Lung (tissue), 12 donors: ENCODE data around the gene PCDHGA1. TPM values are rescaled to one million over a fixed set of nuclear protein-coding genes. Genes with fewer than 3 reads are reported as not detected.
"Not testable (repeated sequence)": the region's sequence is repeated elsewhere in the genome, so short reads cannot be mapped to it uniquely, and the experiment has no call there.

Experiments
- ATAC-seq: fragments of 200-7000 bp; cut with Tn5 transposase; one replicate; pipeline ENCODE4 v1.9.1; 2020; ENCODE audit warnings: moderate number of reproducible peaks; ENCODE audit not compliant: insufficient read depth, low FRiP score
- DNase-seq, 3 donors: peaks; one replicate each; pipeline ENCODE4 v3.0.0-alpha.2; 2013 to 2017
- H3K27ac ChIP-seq, 2 donors: one replicate each; pipeline ENCODE4 v1.5.1; 2013; ENCODE audit warnings: mild to moderate bottlenecking in 2 of 2, moderate library complexity in 2 of 2, control low read depth in 1 of 2, inconsistent platforms in 1 of 2, low read depth in 1 of 2, low read length in 1 of 2
- H3K27me3 ChIP-seq, 3 donors: one replicate each; pipeline ENCODE4 v1.5.1; 2013; ENCODE audit warnings: low read length in 2 of 3; ENCODE audit not compliant: control insufficient read depth in 3 of 3, insufficient read depth in 3 of 3
- H3K36me3 ChIP-seq, 4 donors: one replicate each; pipeline ENCODE4 v1.5.1; 2013; ENCODE audit warnings: low read length in 4 of 4, mild to moderate bottlenecking in 1 of 4, moderate library complexity in 1 of 4; ENCODE audit not compliant: control insufficient read depth in 4 of 4, insufficient read depth in 4 of 4
- H3K4me1 ChIP-seq, 5 donors: one replicate each; pipeline ENCODE4 v1.5.1; 2013; ENCODE audit warnings: low read length in 5 of 5, mild to moderate bottlenecking in 2 of 5, moderate library complexity in 1 of 5; ENCODE audit not compliant: control insufficient read depth in 5 of 5, insufficient read depth in 5 of 5
- H3K4me3 ChIP-seq: one replicate; pipeline ENCODE4 v1.5.1; 2013; ENCODE audit warnings: mild to moderate bottlenecking, control low read depth, moderate library complexity
- H3K9ac ChIP-seq, 2 donors: one replicate each; pipeline ENCODE4 v1.5.1; 2013; ENCODE audit warnings: low read length in 2 of 2, control low read depth in 1 of 2; ENCODE audit not compliant: insufficient read depth in 1 of 2
- H3K9me3 ChIP-seq, 4 donors: one replicate each; pipeline ENCODE4 v1.5.1; 2013; ENCODE audit warnings: low read length in 3 of 4, mild to moderate bottlenecking in 1 of 4, moderate library complexity in 1 of 4; ENCODE audit not compliant: control insufficient read depth in 4 of 4, insufficient read depth in 3 of 4
- WGBS, 2 donors: extraction: QIAGEN DNeasy Blood & Tissue Kit; methylation state at CpG; one replicate each; pipeline ENCODE4 v1.1.7; 2013; 5-methylcytosine and 5-hydroxymethylcytosine counted together
- polyA plus RNA-seq, 2 donors: library from polyadenylated mRNA; stranded (reverse); fragments of 200-250 nt; gene quantifications; one replicate each; pipeline ENCODE4 v1.2.1, GENCODE V29; 2013
- total RNA-seq, 2 donors: library from RNA; depleted of rRNA in 1 of 2; stranded (reverse); fragments of >200 nt in 1 of 2; gene quantifications; one replicate each; pipeline ENCODE4 v1.2.1, GENCODE V29; 2014 to 2021
- TF ChIP-seq, protein P1 (sequence below): IDR thresholded peaks from 2 replicates; pipeline ENCODE4 v1.5.1; 2012; ENCODE audit warnings: mild to moderate bottlenecking; ENCODE audit errors: control extremely low read depth, extremely low read depth
- donor health status: control.
- donor health status: control.
- donor health status: Bipolar disorder and iron deficiency.
- donor health status: healthy.
- donor health status: DM: yes; HTN: yes; CAD: no.

Gene PCDHGA1
- total and polyA plus RNA-seq, 4 donors, result 0.15 to 0.71 (median 0.36) TPM

DNA sequence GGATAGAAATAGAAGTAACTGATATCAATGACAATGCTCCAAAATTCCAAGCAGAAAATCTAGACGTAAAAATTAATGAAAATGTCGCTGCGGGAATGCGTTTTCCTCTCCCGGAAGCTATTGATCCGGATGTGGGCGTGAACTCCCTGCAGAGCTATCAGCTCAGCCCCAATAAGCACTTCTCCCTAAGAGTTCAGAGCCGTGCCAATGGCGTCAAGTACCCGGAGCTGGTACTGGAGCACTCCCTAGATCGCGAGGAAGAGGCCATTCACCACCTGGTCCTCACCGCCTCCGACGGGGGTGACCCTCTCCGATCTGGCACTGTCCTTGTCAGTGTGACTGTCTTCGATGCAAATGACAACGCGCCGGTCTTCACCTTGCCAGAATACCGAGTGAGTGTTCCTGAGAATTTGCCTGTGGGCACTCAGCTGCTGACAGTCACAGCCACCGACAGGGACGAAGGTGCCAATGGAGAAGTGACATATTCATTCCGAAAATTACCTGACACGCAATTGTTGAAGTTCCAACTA, 83.3 kb downstream of the PCDHGA1 start:
- no peak overlapping the region for H3K4me3 ChIP-seq
- H3K27me3 ChIP-seq, result peaks cover 0 to 9% (median 7%) of the 10 kb centered on the region in 3 donors
- peaks cover 0 to 2% (median 0%) of the 10 kb centered on the region in 5 donors for H3K4me1 ChIP-seq
- peaks cover 0 to 54% (median 31%) of the 10 kb centered on the region in 4 donors for H3K9me3 ChIP-seq
- H3K9ac ChIP-seq, result no peak overlapping the region
- ATAC-seq (no peak), DNase-seq (no peak)
- WGBS, 2 donors, result 14 to 17% methylated on average over 25 of the region's 25 CpGs
- no peak overlapping the region for H3K27ac ChIP-seq
- TF ChIP-seq, protein P1, sequence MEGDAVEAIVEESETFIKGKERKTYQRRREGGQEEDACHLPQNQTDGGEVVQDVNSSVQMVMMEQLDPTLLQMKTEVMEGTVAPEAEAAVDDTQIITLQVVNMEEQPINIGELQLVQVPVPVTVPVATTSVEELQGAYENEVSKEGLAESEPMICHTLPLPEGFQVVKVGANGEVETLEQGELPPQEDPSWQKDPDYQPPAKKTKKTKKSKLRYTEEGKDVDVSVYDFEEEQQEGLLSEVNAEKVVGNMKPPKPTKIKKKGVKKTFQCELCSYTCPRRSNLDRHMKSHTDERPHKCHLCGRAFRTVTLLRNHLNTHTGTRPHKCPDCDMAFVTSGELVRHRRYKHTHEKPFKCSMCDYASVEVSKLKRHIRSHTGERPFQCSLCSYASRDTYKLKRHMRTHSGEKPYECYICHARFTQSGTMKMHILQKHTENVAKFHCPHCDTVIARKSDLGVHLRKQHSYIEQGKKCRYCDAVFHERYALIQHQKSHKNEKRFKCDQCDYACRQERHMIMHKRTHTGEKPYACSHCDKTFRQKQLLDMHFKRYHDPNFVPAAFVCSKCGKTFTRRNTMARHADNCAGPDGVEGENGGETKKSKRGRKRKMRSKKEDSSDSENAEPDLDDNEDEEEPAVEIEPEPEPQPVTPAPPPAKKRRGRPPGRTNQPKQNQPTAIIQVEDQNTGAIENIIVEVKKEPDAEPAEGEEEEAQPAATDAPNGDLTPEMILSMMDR, result no peak
- peaks cover 0 to 39% (median 0%) of the 10 kb centered on the region in 4 donors for H3K36me3 ChIP-seq

DNA sequence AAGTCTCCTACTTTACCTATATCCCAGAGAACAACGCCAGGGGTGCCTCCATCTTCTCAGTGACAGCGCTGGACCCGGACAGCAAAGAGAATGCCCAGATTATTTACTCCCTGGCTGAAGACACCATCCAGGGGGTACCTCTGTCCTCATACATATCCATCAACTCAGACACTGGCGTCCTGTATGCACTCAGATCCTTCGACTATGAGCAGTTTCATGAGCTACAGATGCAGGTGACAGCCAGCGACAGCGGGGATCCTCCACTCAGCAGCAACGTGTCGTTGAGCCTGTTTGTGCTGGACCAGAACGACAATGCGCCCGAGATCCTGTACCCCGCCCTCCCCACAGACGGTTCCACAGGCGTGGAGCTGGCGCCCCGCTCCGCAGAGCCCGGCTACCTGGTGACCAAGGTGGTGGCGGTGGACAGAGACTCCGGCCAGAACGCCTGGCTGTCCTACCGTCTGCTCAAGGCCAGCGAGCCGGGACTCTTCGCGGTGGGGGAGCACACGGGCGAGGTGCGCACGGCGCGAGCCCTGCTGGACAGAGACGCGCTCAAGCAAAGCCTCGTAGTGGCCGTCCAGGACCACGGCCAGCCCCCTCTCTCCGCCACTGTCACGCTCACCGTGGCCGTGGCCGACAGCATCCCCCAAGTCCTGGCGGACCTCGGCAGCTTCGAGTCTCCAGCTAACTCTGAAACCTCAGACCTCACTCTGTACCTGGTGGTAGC, 84.4 kb downstream of the PCDHGA1 start:
- peaks cover 0 to 57% (median 31%) of the 10 kb centered on the region in 4 donors for H3K9me3 ChIP-seq
- not testable (repeated sequence) for H3K4me3 ChIP-seq, H3K9ac ChIP-seq, DNase-seq, ATAC-seq, H3K27me3 ChIP-seq, H3K4me1 ChIP-seq, H3K27ac ChIP-seq
- WGBS, 2 donors, result 25 to 36% methylated on average over 19 to 46 of the region's 46 CpGs
- H3K36me3 ChIP-seq, result peaks cover 0 to 40% (median 0%) of the 10 kb centered on the region in 4 donors

DNA sequence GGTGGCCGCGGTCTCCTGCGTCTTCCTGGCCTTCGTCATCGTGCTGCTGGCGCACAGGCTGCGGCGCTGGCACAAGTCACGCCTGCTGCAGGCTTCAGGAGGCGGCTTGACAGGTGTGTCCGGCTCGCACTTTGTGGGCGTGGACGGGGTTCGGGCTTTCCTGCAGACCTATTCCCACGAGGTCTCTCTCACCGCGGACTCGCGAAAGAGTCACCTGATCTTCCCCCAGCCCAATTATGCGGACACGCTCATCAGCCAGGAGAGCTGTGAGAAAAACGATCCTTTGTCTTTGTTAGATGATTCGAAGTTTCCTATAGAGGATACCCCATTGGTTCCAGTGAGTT, 84.9 kb downstream of the PCDHGA1 start:
- H3K27me3 ChIP-seq, H3K27ac ChIP-seq, H3K4me1 ChIP-seq, DNase-seq, ATAC-seq, H3K9ac ChIP-seq, H3K4me3 ChIP-seq: not testable (repeated sequence)
- Histone ChIP-seq H3K9me3 (peaks cover 0 to 54% (median 33%) of the 10 kb centered on the region in 4 donors), H3K36me3 (peaks cover 0 to 38% (median 0%) of the 10 kb centered on the region in 4 donors)
- 23% methylated on average over 24 of the region's 24 CpGs for WGBS, 2 donors

DNA sequence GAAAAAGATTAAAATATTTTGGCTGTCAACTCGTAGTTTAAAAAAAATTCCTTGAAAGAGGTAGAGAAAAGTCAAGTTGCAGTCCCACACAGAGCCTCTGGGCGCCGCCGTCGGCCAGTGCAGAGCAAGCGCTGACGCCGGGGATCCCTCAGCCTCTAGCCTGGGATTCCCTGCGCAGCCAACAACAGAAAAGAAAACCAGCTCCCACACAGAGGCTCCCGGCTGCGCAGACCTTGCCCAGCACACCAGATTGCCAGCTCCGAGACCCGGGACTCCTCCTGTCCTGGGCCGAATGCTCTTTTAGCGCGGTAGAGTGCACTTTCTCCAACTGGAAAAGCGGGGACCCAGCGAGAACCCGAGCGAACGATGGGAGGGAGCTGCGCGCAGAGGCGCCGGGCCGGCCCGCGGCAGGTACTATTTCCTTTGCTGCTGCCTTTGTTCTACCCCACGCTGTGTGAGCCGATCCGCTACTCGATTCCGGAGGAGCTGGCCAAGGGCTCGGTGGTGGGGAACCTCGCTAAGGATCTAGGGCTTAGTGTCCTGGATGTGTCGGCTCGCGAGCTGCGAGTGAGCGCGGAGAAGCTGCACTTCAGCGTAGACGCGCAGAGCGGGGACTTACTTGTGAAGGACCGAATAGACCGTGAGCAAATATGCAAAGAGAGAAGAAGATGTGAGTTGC, 87.3 kb downstream of the PCDHGA1 start, which contains the start of gene PCDHGB7:
Gene PCDHGB7, plus strand, starts transcription at position 184 of the 679 bp plus-strand sequence. Its CDS starts 183 bp downstream, at position 367.
- H3K27me3 ChIP-seq, H3K4me1 ChIP-seq, H3K9ac ChIP-seq: not testable (repeated sequence)
- H3K9me3 ChIP-seq, result peaks cover 3 to 60% (median 41%) of the 10 kb centered on the region in 4 donors
- peaks cover 0 to 38% (median 0%) of the 10 kb centered on the region in 4 donors for H3K36me3 ChIP-seq
- WGBS, 2 donors, result 6 to 7% methylated on average over 35 to 47 of the region's 47 CpGs
- peak within 1 kb of the TSS; percentile 59 for H3K4me3 ChIP-seq
- DNase-seq (peak; percentile 78 to 81 (median 79)), ATAC-seq (peak; percentile 84)
- peak within 1 kb of the TSS in 1 of 2 donors; percentile 41 for H3K27ac ChIP-seq
- TF ChIP-seq, protein P1, result peak; percentile 40
